Dendritic cell treated with granulocyte-macrophage colony-stimulating factor and Interleukin-4, amounts not matched to agents 40 ng/mL and 50 ng/mL, for 4 days (primary cell): ENCODE measurements around the gene GNG13.
A peak's percentile ranks its signal among the peaks of the same experiment; 100 is the strongest.

Source experiments
- H3K27ac Mint-ChIP-seq: one replicate; pipeline ENCODE4 v1.8.0; 2022; ENCODE audit warnings: mild to moderate bottlenecking, mixed read lengths
- H3K27me3 Mint-ChIP-seq: one replicate; pipeline ENCODE4 v1.8.0; 2022; ENCODE audit warnings: mild to moderate bottlenecking, mixed read lengths
- H3K36me3 Mint-ChIP-seq: one replicate; pipeline ENCODE4 v1.8.0; 2022; ENCODE audit warnings: low read depth, mixed read lengths
- H3K4me1 Mint-ChIP-seq: one replicate; pipeline ENCODE4 v1.8.0; 2022; ENCODE audit warnings: low read depth, mixed read lengths
- H3K4me3 Mint-ChIP-seq: one replicate; pipeline ENCODE4 v1.8.0; 2022; ENCODE audit warnings: mild to moderate bottlenecking, moderate library complexity, mixed read lengths
- H3K9me3 Mint-ChIP-seq: one replicate; pipeline ENCODE4 v1.8.0; 2022; ENCODE audit warnings: mixed read lengths
- intact Hi-C: fragments of 100-400 bp; cut with micrococcal nuclease; formaldehyde crosslinking; loops from one replicate; pipeline ENCODE4 v1.15.0; 2022

GNG13 gene

GRCh38 chr16:789191-789850 lies 11.2 kb downstream of the GNG13 start:
- no peaks in the 10 kb centered on the region for H3K9me3 Mint-ChIP-seq
- H3K4me3 Mint-ChIP-seq, result peak overlapping the region; percentile 61
- no peaks in the 10 kb centered on the region for H3K27me3 Mint-ChIP-seq
- intact Hi-C loops, result no loop called here
- H3K36me3 Mint-ChIP-seq, result peaks cover 64% of the 10 kb centered on the region
- peaks cover 18% of the 10 kb centered on the region for H3K4me1 Mint-ChIP-seq
- H3K27ac Mint-ChIP-seq, result no peak overlapping the region

GRCh38 chr16:788399-789126 lies 12.0 kb downstream of the GNG13 start, which contains the start of gene CHTF18:
Gene CHTF18, plus strand, starts transcription at chr16:788620. Its CDS starts 65 bp downstream, at chr16:788685.
- Mint-ChIP-seq H3K9me3 (no peaks in the 10 kb centered on the region), H3K27me3 (peaks cover under 1% of the 10 kb centered on the region), H3K4me1 (peaks cover 18% of the 10 kb centered on the region), H3K36me3 (peaks cover 59% of the 10 kb centered on the region), H3K4me3 (peak within 1 kb of the TSS; percentile 89), H3K27ac (peak within 1 kb of the TSS; percentile 87)
- intact Hi-C loops, result no loop called here

DNA sequence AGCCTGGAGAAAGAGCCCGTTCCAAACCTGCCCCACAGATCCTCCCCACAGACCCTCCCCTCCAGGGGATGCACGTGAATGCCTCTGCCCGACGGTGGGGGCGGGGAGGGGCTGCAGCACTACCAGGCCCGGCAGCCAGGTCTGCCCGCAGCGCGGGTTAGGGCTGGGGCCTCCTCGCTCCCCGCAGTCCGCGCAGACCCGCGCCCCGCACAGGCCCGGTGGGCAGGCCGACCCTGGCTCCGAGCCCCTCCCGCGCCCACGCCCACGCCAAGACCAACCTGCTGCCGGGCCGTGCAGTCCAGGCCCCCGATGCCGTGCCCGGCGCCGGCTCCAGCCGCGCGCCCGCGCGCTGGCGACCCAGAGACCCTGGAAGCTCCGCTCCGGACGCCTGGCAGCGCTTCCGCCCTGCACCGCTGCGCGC lies 12.5 kb downstream of the GNG13 start, which contains the start of gene RPUSD1:
RPUSD1 (minus strand) TSS at position 404 of the 421 bp plus-strand sequence. CDS start 644 bp downstream, outside the sequence.
- Mint-ChIP-seq H3K9me3 (no peaks in the 10 kb centered on the region), H3K4me3 (peak within 1 kb of the TSS; percentile 89), H3K27me3 (peaks cover 7% of the 10 kb centered on the region), H3K36me3 (peaks cover 56% of the 10 kb centered on the region), H3K4me1 (peaks cover 18% of the 10 kb centered on the region), H3K27ac (peak within 1 kb of the TSS; percentile 87)
- intact Hi-C loops, result no loop called here

- peak overlapping the region; percentile 89 for H3K4me3 Mint-ChIP-seq
- H3K27me3 Mint-ChIP-seq, result peaks cover 7% of the 10 kb centered on the region
- no peaks in the 10 kb centered on the region for H3K9me3 Mint-ChIP-seq
- intact Hi-C loops, result no loop called here
- peaks cover 18% of the 10 kb centered on the region for H3K4me1 Mint-ChIP-seq
- H3K27ac Mint-ChIP-seq, result peak overlapping the region; percentile 87
- peaks cover 56% of the 10 kb centered on the region for H3K36me3 Mint-ChIP-seq
These were observed 13.1 kb downstream of the GNG13 start for GRCh38 chr16:787321-787966.

DNA sequence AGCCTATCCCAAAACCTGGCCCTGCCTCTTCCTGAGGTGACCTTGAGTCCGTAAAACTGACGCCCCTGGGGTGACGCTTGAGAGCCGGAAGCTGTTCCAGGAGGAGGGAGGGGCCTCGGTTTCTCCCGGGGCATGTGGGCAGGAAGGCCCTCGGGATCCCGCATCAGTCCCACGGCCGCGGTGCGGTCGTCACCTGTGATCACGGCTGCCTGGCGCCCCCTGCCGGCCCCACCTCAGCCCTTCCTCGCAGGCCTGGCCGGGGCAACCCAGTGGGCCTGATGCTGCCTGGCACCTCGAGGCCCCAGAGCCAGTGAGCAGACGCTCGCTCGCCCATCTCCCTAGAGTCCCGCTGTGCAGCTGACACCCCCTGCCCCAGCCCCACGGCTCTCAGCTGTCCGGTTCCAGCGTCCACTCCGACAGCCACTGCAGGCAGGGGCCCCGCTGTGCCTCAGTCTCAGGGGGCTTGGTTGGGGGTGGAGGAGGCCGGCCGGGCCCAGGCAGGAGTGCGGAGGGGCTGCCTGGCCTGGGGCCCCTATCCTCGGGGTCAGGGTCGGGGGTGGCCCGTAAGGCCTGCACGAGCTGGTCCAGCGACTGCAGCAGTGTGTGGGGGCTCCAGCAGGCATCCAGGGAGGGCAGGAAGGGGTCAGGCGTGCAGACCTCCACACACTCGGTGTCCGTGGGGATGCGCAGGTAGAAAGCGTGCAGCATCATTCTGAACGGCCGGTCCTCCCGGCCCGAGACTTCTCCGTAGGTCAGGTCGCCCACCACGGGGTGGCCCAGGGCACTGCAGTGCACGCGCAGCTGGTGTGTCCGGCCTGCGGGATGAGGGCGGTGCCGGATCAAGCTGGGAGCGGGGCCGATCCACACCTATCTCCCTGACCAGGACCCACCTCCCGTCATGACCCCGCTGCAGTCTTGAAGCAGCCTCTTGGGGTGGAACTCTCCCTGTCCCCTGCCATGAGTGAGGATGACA lies 14.7 kb downstream of the GNG13 start:
- H3K9me3 Mint-ChIP-seq, result no peaks in the 10 kb centered on the region
- no peak overlapping the region for H3K27ac Mint-ChIP-seq
- H3K4me1 Mint-ChIP-seq, result peaks cover 18% of the 10 kb centered on the region
- H3K27me3 Mint-ChIP-seq, result peaks cover 9% of the 10 kb centered on the region
- H3K36me3 Mint-ChIP-seq, result peaks cover 43% of the 10 kb centered on the region
- intact Hi-C loops, result loop anchor here (1.0 kb wide), 1 partner anchor 75 kb away; no protein-coding TSS in a partner anchor
- no peak overlapping the region for H3K4me3 Mint-ChIP-seq

- H3K27ac Mint-ChIP-seq, result no peak overlapping the region
These were observed 16.1 kb downstream of the GNG13 start for GRCh38 chr16:784431-784830.

GRCh38 chr16:783404-784161 lies 17.0 kb downstream of the GNG13 start:
- intact Hi-C loops, result no loop called here
- Mint-ChIP-seq H3K4me1 (peaks cover 18% of the 10 kb centered on the region), H3K27ac (no peak overlapping the region), H3K4me3 (no peak overlapping the region), H3K9me3 (no peaks in the 10 kb centered on the region), H3K36me3 (peaks cover 38% of the 10 kb centered on the region), H3K27me3 (peaks cover 12% of the 10 kb centered on the region)

More at GRCh38 chr16:784431-784830, 16.1 kb downstream of the GNG13 start:
- Mint-ChIP-seq H3K9me3 (no peaks in the 10 kb centered on the region), H3K27me3 (peaks cover 12% of the 10 kb centered on the region), H3K4me3 (no peak overlapping the region), H3K36me3 (peaks cover 41% of the 10 kb centered on the region), H3K4me1 (peaks cover 18% of the 10 kb centered on the region)
- intact Hi-C loops, result no loop called here

- H3K4me1 Mint-ChIP-seq, result peaks cover 18% of the 10 kb centered on the region
- H3K36me3 Mint-ChIP-seq, result peaks cover 33% of the 10 kb centered on the region
- no peak overlapping the region for H3K4me3 Mint-ChIP-seq
- no peaks in the 10 kb centered on the region for H3K9me3 Mint-ChIP-seq
- intact Hi-C loops, result no loop called here
- H3K27ac Mint-ChIP-seq, result no peak overlapping the region
- H3K27me3 Mint-ChIP-seq, result peaks cover 19% of the 10 kb centered on the region
These were observed 17.6 kb downstream of the GNG13 start for GRCh38 chr16:782766-783403.

DNA sequence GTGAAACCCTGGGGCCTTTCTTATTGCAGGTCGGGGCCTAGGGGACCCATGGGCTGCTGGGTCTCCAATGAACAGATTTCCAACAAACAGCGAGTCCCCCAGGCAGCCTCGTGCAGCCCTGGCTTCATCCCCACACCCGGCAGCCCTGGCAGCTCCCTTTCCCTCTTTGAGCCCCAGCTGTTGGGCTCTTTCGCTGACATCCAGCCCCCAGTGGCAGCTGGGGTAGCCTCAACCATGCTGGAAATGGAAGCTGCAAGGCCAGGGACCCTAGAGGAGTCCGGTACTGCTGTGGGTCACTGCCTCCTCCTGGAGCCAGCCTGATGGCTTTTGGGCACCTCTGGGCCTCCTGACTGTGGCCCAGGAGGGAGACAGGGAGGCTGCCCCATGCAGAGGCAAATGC lies 18.3 kb downstream of the GNG13 start:
- no peaks in the 10 kb centered on the region for H3K9me3 Mint-ChIP-seq
- H3K4me1 Mint-ChIP-seq, result peaks cover 12% of the 10 kb centered on the region
- no peak overlapping the region for H3K4me3 Mint-ChIP-seq
- H3K27me3 Mint-ChIP-seq, result peaks cover 23% of the 10 kb centered on the region
- H3K27ac Mint-ChIP-seq, result no peak overlapping the region
- peaks cover 27% of the 10 kb centered on the region for H3K36me3 Mint-ChIP-seq
- intact Hi-C loops, result no loop called here

GRCh38 chr16:781346-782010 lies 19.1 kb downstream of the GNG13 start:
- intact Hi-C loops, result no loop called here
- Mint-ChIP-seq H3K4me1 (peaks cover 5% of the 10 kb centered on the region), H3K27me3 (peaks cover 26% of the 10 kb centered on the region), H3K36me3 (peaks cover 19% of the 10 kb centered on the region), H3K27ac (no peak overlapping the region), H3K9me3 (no peaks in the 10 kb centered on the region), H3K4me3 (no peak overlapping the region)

DNA sequence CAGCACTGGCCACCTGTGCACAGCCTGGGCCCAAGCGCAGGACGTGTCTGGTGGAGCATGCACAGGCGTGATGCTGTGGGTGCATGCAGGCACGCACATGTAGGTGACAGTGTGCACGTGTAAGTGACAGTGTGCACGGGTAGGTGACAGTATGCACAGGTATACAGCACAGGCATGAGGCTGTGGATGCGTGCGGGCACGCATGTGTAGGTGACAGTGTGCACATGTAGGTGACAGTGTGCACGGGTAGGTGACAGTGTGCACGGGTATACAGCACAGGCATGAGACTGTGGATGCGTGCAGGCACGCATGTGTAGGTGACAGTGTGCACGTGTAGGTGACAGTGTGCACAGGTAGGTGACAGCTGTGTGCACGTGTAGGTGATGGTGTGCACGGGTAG lies 20.2 kb downstream of the GNG13 start:
- Mint-ChIP-seq H3K4me1 (no peaks in the 10 kb centered on the region), H3K27me3 (peaks cover 26% of the 10 kb centered on the region), H3K27ac (no peak overlapping the region), H3K36me3 (peaks cover 7% of the 10 kb centered on the region), H3K9me3 (no peaks in the 10 kb centered on the region), H3K4me3 (no peak overlapping the region)
- intact Hi-C loops, result no loop called here

DNA sequence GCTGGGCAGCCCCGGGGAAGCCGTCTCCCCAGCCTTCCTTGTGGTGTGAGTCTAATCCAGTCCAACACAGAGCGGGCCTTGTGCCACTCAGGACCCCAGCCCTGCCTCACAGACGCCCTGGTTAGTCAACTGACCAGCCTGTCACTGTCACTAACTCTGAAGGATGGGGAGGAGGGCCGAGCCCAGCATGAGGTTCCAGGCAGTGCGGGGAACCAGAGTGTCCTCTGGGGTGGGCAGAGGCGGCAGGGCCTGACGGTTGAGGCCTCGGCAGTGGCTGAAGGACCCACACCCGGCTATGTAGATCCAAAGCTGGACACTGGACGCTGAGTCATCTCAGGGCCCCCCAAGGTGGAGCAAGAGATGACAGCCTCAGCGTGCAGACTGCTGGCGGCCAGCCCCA lies 21.0 kb downstream of the GNG13 start:
- no peak overlapping the region for H3K27ac Mint-ChIP-seq
- H3K27me3 Mint-ChIP-seq, result peaks cover 26% of the 10 kb centered on the region
- H3K4me3 Mint-ChIP-seq, result no peak overlapping the region
- no peaks in the 10 kb centered on the region for H3K4me1 Mint-ChIP-seq
- no peaks in the 10 kb centered on the region for H3K36me3 Mint-ChIP-seq
- intact Hi-C loops, result no loop called here
- no peaks in the 10 kb centered on the region for H3K9me3 Mint-ChIP-seq
